Omental fat pad (tissue), 4 donors: Measurements from ENCODE around the gene JTB. TPM values are rescaled to one million over a fixed set of nuclear protein-coding genes. Genes with fewer than 3 reads are reported as not detected.

Source experiments
- ATAC-seq: fragments of 150-250 bp; one replicate; pipeline ENCODE4 v1.9.1; 2016; ENCODE audit warnings: mild to moderate bottlenecking, moderate library complexity; ENCODE audit not compliant: low FRiP score
- DNase-seq: peaks from one replicate; pipeline ENCODE4 v3.0.0-alpha.2; 2019; ENCODE audit warnings: low spot score
- CTCF ChIP-seq, 3 donors: fragments of 450-650 bp; IDR thresholded peaks; one replicate each; pipeline ENCODE4 v1.5.1; 2016 to 2017; ENCODE audit warnings: antibody characterized with exemption in 3 of 3, mild to moderate bottlenecking in 3 of 3, moderate library complexity in 2 of 3
- total RNA-seq, 4 donors: library from RNA; depleted of rRNA; stranded (reverse); fragments of >200 nt; gene quantifications; one replicate each; pipeline ENCODE4 v1.1.0, GENCODE V29; 2016

JTB gene
- total RNA-seq, 4 donors from 2014 or later = 190 to 258 (median 208) TPM

GRCh38 chr1:153938996-153939395 is 38.5 kb downstream of the JTB start:
- ATAC-seq (no peak), DNase-seq (no peak)
- no peak for TF ChIP-seq CTCF (IDR thresholded peaks at IDR 0.05)

- DNase-seq = no peak
- ATAC-seq = no peak
- no peak for TF ChIP-seq CTCF (IDR thresholded peaks at IDR 0.05)
Observed at GRCh38 chr1:153937331-153937730, 40.1 kb downstream of the JTB start.

GRCh38 chr1:153936011-153936802 is 41.3 kb downstream of the JTB start:
- no peak for TF ChIP-seq CTCF (IDR thresholded peaks at IDR 0.05)
- DNase-seq = no peak
- ATAC-seq = no peak

GRCh38 chr1:153934746-153935145 is 42.7 kb downstream of the JTB start:
- TF ChIP-seq CTCF (IDR thresholded peaks at IDR 0.05) = no peak
- no peak for DNase-seq
- ATAC-seq = no peak

GRCh38 chr1:153933955-153934354 is 43.5 kb downstream of the JTB start:
- no peak for TF ChIP-seq CTCF (IDR thresholded peaks at IDR 0.05)
- DNase-seq (no peak), ATAC-seq (no peak)

- TF ChIP-seq CTCF (IDR thresholded peaks at IDR 0.05) = no peak
- ATAC-seq = no peak
- no peak for DNase-seq
Observed at GRCh38 chr1:153933430-153933829, 44.0 kb downstream of the JTB start.
